GM21526 (cell line): ENCODE results near the gene YARS2.

Experiments
- ATAC-seq: cut with Tn5 transposase; IDR thresholded peaks from one replicate; pipeline ENCODE4 v1.9.1; 2021; ENCODE audit warnings: moderate library complexity; ENCODE audit not compliant: unreplicated experiment, low FRiP score

YARS2 gene

GRCh38 chr12:32755654-32756475 is at the start of gene YARS2:
Gene YARS2 (minus strand): TSS chr12:32755897. CDS start chr12:32755874, 23 bp downstream.
- peak; percentile 90 for ATAC-seq

DNA sequence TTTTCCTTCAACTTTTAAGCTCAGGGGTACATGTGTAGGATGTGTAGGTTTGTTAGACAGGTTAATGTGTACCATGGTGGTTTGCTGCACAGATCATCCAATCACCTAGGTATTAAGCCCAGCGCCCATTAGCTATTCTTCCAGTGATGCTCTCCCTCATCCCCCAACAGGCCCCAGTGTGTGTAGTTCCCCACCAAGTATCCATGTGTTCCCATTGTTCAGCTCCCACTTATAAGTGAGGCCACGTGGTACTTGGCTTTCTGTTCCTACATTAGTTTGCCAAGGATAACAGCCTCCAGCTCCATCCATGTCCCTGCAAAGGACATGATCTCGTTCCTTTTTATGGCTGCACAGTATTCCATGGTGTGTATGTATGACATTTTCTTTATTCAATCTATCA is 48.6 kb upstream of the YARS2 start:
- ATAC-seq, result no peak

- ATAC-seq, result no peak
Observed at GRCh38 chr12:32801269-32801980, 45.7 kb upstream of the YARS2 start.

DNA sequence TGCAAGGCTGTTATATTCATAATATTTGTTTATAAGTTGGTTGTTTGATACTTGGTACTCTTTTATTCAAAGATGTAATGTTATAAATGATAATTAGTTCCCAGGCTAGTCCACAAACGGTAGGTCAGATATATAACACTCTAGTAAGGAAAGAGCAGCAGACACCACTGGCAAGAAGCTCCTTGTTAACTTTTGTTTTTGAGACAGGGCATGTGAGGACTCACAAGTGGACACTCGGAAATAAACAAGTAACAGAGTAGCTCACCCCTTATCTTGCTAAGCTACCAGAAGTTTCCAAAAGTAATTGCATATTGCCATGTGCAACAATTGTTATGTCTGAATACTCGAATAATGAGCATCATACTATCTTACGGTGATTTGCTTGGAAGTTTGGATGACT is 38.6 kb upstream of the YARS2 start:
- ATAC-seq, result no peak

- no peak for ATAC-seq
Observed at GRCh38 chr12:32789916-32790315, 34.2 kb upstream of the YARS2 start.

- no peak for ATAC-seq
Observed at GRCh38 chr12:32789446-32789845, 33.7 kb upstream of the YARS2 start.

- no peak for ATAC-seq
Observed at GRCh38 chr12:32788405-32788804, 32.7 kb upstream of the YARS2 start.

- ATAC-seq, result no peak
Observed at GRCh38 chr12:32785557-32785956, 29.9 kb upstream of the YARS2 start.

DNA sequence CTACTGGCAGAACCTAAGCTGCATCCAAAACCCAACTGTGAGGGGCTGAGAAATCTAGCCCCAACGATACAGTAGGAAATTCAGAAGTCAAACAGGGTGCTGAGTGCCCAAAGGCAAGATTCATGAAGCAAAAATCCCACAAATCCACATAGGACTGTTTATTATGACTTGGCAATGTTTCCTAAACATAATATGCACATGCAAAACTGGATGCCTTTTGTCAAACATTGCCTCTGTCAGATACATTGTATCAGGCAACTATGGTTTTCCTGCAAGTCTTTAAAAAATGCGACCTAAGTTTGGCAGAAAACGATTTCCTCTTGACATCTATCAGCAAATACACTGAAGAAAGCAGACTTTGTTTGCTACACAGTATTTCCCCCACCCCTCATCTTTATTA is 27.3 kb upstream of the YARS2 start:
- no peak for ATAC-seq

DNA sequence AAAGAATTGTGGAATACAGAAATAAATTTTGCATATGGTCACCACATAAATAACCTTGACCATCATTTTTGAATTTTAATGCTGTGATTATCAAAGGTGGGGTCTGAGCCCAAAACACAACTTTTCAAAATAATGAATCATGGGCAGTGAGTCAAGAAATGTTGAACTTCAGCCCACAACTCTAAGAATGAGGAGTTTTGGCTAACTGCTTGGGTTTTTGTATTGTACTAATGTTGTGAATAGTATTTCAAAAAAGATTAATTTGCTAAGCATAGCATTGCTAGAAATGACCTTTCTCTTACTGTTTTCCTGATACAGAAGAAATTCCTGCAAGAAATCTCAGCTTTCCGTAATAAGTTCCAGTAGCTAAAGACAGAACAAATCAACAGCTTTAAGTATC is 24.4 kb upstream of the YARS2 start:
- no peak for ATAC-seq

DNA sequence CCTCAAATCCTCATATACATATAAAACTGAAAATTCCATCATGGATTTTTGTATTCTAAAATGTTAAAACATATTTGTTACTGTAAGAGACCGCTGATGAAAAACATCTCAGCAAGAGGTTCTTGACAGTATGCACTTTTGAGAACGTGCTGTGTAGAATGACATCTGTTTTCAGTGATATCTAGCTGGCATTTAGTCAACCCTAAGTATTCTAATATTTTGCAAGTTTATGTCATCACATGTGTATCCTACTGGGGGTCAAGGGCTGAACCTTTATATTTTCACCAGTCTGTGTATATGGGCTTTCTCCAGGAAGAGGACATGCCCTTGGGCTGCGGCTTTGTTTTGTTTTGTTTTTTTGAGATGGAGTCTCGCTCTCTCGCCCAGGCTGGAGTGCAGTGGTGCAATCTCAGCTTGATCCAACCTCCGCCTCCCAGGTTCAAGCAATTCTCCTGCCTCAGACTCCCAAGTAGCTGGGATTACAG is 22.0 kb upstream of the YARS2 start:
- ATAC-seq, result no peak

- ATAC-seq, result no peak
Observed at GRCh38 chr12:32777159-32777558, 21.5 kb upstream of the YARS2 start.

GRCh38 chr12:32776258-32776657 is 20.6 kb upstream of the YARS2 start:
- ATAC-seq, result no peak

GRCh38 chr12:32773691-32774090 is 18.0 kb upstream of the YARS2 start:
- no peak for ATAC-seq

DNA sequence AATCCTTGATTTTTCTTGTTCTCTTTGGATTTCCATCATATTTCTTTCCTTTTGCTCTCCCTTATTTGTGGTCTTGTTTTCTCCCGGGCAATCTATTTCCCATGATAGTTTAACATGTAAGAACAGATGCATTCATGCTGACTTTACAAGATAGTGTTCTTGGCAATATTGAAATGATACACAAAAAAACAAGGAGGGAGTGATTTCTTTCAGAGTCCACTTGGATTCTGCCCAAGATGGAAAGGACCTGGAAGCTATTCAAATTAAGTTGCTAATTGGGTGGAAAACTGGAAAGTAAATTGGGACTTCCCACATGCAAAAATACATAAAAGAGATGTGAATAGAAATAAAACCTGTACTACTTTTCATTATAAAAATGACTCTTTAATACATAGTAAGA is 14.4 kb upstream of the YARS2 start:
- no peak for ATAC-seq

DNA sequence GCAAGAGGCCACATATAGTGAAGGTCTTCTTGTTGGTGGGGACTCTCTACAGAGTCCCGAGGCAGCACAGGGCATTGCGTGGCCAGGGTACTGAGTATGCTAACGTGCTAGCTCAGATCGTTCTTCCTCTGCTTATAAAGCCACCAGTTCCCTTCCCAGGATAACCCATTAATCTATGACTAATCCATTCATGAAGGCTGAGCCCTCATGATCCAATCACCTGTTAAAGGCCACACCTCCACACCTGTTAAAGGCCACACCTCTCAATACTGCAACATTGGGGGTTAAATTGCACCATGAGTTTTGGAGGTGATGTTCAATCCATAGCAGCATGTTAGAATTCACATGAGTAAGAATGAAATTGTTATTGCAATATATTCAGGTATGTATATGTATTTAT is 12.8 kb upstream of the YARS2 start:
- ATAC-seq, result no peak

- ATAC-seq, result no peak
Observed at GRCh38 chr12:32765906-32766305, 10.2 kb upstream of the YARS2 start.

DNA sequence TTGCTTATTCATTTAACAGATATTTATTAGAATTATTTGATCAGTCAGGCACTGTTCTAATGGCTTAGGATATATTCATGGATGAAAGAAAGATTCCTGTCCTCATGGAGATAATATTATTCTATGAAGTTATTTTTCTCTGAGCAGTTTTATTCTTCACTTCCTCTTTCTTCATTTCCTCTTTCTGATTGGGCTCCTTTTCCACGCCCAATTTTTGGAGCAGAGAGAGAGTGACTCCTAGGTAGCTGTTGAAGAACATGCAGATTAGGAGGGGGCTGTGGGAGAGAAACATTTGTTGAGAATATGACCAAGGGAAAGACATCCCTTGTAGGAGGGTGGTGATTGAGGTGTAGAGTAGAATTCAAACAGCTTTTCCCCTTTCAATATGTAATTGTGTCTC is 6.0 kb upstream of the YARS2 start:
- ATAC-seq, result peak; percentile 84

GRCh38 chr12:32757157-32757556 is 1.5 kb upstream of the YARS2 start:
- no peak for ATAC-seq

- ATAC-seq, result no peak
Observed at GRCh38 chr12:32756476-32757066, 874 bp upstream of the YARS2 start.

DNA sequence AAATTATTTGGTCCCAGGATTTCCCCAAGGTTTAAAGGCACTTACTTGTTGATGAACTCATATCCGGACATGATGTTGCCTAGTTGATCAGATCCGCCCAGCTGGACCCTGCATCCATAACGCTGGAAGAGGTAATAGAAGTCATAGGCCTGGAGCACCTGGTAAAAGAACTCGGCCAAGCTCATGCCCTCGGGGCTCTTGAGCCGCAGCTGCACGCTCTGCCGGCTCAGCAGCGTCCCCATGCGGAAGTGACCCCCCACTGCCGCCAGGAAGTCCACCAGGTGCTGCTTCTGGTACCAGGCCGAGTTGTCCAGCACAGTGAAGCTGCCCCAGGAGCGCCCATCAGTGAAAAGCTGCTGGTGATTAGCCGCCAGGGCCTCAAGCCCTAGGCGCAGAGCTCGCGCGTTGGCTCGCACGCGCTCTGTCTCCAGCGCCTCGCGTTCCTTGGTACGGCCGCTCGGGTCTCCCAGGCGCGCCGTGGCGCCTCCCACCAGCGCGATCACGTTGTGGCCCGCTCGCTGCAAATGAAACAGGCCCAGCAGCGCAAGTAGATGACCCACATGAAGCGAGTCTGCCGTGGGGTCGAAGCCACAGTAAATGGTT is 545 bp downstream of the YARS2 start:
- peak; percentile 75 for ATAC-seq
